OCI-LY1 (cell line): Measurements from ENCODE around the gene ARHGDIG.

Experiments used
- H2AFZ ChIP-seq: fragments of 200-600 bp; sonication (generic), shearing (Covaris generic); 2 replicates; pipeline ENCODE4 v1.6.0; 2014; ENCODE audit warnings: antibody characterized with exemption, mild to moderate bottlenecking, low read length
- H3F3A ChIP-seq: fragments of 200-600 bp; sonication (generic), shearing (Covaris generic); 2 replicates; pipeline ENCODE4 v1.6.0; 2014; ENCODE audit warnings: mild to moderate bottlenecking, antibody characterized with exemption, low read length, moderate library complexity; ENCODE audit not compliant: insufficient read depth
- H3K27ac ChIP-seq: fragments of 200-600 bp; sonication (generic); 2 replicates; pipeline ENCODE4 v1.5.1; 2014; ENCODE audit warnings: low read length, mixed run types, mild to moderate bottlenecking, low read depth; ENCODE audit not compliant: poor library complexity, severe bottlenecking
- H3K27me3 ChIP-seq: fragments of 200-600 bp; sonication (generic); 2 replicates; pipeline ENCODE4 v1.6.0; 2014; ENCODE audit warnings: antibody characterized with exemption, mild to moderate bottlenecking, low read length, moderate library complexity; ENCODE audit not compliant: insufficient read depth
- H3K36me3 ChIP-seq: fragments of 200-600 bp; sonication (generic); 2 replicates; pipeline ENCODE4 v1.6.1; 2014; ENCODE audit warnings: mild to moderate bottlenecking, antibody characterized with exemption, low read length, moderate library complexity, mixed read lengths; ENCODE audit not compliant: insufficient read depth
- H3K4me1 ChIP-seq: fragments of 200-600 bp; sonication (generic); 2 replicates; pipeline ENCODE4 v1.5.1; 2014; ENCODE audit warnings: mild to moderate bottlenecking, low read length, moderate library complexity; ENCODE audit not compliant: insufficient read depth, severe bottlenecking
- H3K4me2 ChIP-seq: fragments of 200-600 bp; sonication (generic), shearing (Covaris generic); 2 replicates; pipeline ENCODE4 v1.6.1; 2014; ENCODE audit warnings: low read length
- H3K4me3 ChIP-seq: fragments of 200-600 bp; sonication (generic); 2 replicates; pipeline ENCODE4 v1.5.1; 2014; ENCODE audit warnings: low read length, low read depth, mild to moderate bottlenecking, mixed read lengths; ENCODE audit not compliant: poor library complexity, severe bottlenecking
- H3K79me2 ChIP-seq: fragments of 200-600 bp; shearing (Covaris generic); 2 replicates; pipeline ENCODE4 v1.6.1; 2016; ENCODE audit warnings: mixed run types, low read length, mixed read lengths; ENCODE audit not compliant: insufficient read depth
- H3K9ac ChIP-seq: fragments of 200-600 bp; sonication (generic), shearing (Covaris generic); 2 replicates; pipeline ENCODE4 v1.6.1; 2014; ENCODE audit warnings: mild to moderate bottlenecking, low read length, mixed read lengths
- H3K9me2 ChIP-seq: fragments of 200-600 bp; sonication (generic), shearing (Covaris generic); 2 replicates; pipeline ENCODE4 v1.6.1; 2014; ENCODE audit warnings: low read depth, mild to moderate bottlenecking, low read length, mixed read lengths
- H3K9me3 ChIP-seq: fragments of 200-600 bp; shearing (Covaris generic); 2 replicates; pipeline ENCODE4 v1.6.1; 2014; ENCODE audit warnings: low read length, mixed read lengths
- H4K20me1 ChIP-seq: fragments of 200-600 bp; sonication (generic), shearing (Covaris generic); 2 replicates; pipeline ENCODE4 v1.6.0; 2016; ENCODE audit warnings: mild to moderate bottlenecking, low read length; ENCODE audit not compliant: insufficient read depth
- EZH2 ChIP-seq: fragments of 200-600 bp; sonication (generic), shearing (Covaris generic); IDR thresholded peaks from 2 replicates; pipeline ENCODE4 v1.8.0; 2017; ENCODE audit warnings: borderline replicate concordance, mixed run types, mild to moderate bottlenecking, antibody characterized with exemption, low read length, moderate library complexity, mixed read lengths
- TF ChIP-seq, protein P1 (sequence below): fragments of 200-600 bp; sonication (generic), shearing (Covaris generic); IDR thresholded peaks from 2 replicates; pipeline ENCODE4 v1.5.1; 2017; ENCODE audit warnings: mild to moderate bottlenecking, antibody characterized with exemption, low read length, moderate library complexity, mixed read lengths

Gene ARHGDIG

DNA sequence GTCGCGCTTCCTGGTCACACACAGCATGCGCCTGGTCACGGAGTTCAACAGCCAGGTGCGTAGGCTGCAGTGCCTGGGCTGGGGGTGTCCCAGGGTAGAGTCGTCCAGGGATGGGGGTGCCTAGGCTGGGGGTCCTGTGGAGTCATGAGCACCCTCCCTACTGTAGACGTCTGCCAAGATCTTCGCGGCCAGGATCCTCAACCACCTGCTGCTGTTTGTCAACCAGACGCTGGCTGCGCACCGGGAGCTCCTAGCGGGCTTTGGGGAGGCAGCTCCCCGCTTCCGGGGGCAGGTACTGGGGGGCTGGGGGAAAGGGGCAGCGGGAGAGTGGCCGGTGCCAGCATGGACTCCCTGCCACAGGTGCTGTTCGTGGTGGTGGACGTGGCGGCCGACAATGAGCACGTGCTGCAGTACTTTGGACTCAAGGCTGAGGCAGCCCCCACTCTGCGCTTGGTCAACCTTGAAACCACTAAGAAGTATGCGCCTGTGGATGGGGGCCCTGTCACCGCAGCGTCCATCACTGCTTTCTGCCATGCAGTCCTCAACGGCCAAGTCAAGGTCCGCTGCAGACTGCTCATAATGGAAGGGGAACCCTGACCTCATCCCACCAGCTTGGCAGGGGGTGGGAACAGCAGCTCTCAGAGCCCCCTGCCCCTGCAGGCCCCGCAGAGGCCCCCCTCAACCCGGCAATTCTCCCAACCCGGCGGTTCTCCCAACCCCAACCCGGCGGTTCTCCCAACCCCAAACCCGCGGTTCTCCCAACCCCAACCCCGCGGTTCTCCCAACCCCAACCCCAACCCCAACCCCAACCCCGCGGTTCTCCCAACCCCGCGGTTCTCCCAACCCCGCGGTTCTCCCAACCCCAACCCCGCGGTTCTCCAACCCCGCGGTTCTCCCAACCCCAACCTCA is 5.0 kb downstream of the ARHGDIG start:
- Histone ChIP-seq H3F3A (no peaks in the 10 kb centered on the region), H3K9me2 (no peaks in the 10 kb centered on the region), H3K9me3 (no peaks in the 10 kb centered on the region), H3K27me3 (no peaks in the 10 kb centered on the region), H3K79me2 (no peaks in the 10 kb centered on the region), H3K4me2 (no peak overlapping the region), H3K27ac (no peak overlapping the region), H3K4me3 (no peak overlapping the region), H2AFZ (no peak overlapping the region), H3K9ac (no peak overlapping the region), H3K36me3 (peaks cover 4% of the 10 kb centered on the region; the same call in 1 of the 2 replicates), H3K4me1 (peaks cover 8% of the 10 kb centered on the region), H4K20me1 (no peaks in the 10 kb centered on the region)
- TF ChIP-seq, protein P1, sequence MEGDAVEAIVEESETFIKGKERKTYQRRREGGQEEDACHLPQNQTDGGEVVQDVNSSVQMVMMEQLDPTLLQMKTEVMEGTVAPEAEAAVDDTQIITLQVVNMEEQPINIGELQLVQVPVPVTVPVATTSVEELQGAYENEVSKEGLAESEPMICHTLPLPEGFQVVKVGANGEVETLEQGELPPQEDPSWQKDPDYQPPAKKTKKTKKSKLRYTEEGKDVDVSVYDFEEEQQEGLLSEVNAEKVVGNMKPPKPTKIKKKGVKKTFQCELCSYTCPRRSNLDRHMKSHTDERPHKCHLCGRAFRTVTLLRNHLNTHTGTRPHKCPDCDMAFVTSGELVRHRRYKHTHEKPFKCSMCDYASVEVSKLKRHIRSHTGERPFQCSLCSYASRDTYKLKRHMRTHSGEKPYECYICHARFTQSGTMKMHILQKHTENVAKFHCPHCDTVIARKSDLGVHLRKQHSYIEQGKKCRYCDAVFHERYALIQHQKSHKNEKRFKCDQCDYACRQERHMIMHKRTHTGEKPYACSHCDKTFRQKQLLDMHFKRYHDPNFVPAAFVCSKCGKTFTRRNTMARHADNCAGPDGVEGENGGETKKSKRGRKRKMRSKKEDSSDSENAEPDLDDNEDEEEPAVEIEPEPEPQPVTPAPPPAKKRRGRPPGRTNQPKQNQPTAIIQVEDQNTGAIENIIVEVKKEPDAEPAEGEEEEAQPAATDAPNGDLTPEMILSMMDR = no peak
- TF ChIP-seq EZH2 = no peak

DNA sequence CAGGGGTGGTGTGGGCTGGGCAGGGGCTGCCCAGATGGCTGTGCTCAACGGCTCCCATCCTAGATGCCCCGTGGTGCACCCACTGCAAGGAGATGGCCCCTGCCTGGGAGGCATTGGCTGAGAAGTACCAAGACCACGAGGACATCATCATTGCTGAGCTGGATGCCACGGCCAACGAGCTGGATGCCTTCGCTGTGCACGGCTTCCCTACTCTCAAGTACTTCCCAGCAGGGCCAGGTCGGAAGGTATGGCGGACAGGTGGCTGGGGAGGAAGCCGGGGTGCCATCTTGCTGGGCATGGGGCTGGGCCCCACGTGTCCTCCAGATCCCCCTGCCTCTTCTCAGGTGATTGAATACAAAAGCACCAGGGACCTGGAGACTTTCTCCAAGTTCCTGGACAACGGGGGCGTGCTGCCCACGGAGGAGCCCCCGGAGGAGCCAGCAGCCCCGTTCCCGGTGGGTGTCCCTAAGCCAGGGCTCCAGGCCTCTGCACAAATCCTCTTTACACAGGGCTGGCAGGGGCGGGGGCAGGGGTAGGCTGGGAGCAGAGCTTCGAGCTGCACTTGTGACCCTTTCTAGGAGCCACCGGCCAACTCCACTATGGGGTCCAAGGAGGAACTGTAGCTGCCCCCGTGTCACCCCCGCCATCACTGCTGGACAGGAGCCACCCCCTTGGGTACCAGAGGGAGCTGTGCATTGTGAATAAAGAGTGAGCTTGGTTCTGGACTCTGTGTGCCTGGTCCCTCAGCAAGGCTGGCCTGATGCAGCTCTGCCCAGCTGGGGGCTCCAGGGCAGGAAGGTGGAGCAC is 6.3 kb downstream of the ARHGDIG start:
- H3K9me3 ChIP-seq = no peaks in the 10 kb centered on the region
- no peaks in the 10 kb centered on the region for H3K27me3 ChIP-seq
- no peaks in the 10 kb centered on the region for H3K79me2 ChIP-seq
- H3K4me2 ChIP-seq = no peak overlapping the region
- no peaks in the 10 kb centered on the region for H3K9me2 ChIP-seq
- no peak overlapping the region for H3K27ac ChIP-seq
- TF ChIP-seq, protein P1 = no peak
- TF ChIP-seq EZH2 = no peak
- H3K4me1 ChIP-seq = peaks cover 8% of the 10 kb centered on the region
- peaks cover 4% of the 10 kb centered on the region; the same call in 1 of the 2 replicates for H3K36me3 ChIP-seq
- no peak overlapping the region for H3K9ac ChIP-seq
- H2AFZ ChIP-seq = no peak overlapping the region
- no peaks in the 10 kb centered on the region for H3F3A ChIP-seq
- H3K4me3 ChIP-seq = no peak overlapping the region
- no peaks in the 10 kb centered on the region for H4K20me1 ChIP-seq

DNA sequence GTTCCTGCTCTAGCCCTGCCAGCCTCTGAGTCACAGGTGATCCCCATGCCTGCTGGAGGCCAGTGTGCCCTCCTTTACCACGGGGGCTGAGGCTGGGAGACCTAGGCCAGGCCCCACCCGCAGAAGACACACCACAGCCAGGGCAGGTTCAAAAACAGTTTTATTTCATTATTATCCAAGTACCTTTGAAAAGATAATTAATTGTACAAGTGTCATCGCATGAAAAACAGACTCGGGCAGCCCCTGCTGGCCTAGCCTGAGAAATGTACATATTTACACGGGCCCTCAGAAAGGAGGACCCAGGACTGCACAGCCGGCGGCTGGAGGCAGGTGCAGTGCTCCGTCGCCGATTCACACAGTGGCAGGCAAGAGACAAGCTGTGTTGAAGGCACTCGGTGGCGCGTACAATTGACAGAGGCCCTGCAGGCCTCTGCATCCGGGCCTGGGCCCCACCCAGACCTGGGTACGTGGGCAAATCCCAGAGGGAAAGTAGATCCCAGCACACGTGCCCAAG is 7.0 kb downstream of the ARHGDIG start:
- H3K4me2 ChIP-seq = no peak overlapping the region
- TF ChIP-seq, protein P1 = peak; percentile 68
- TF ChIP-seq EZH2 = no peak
- H3F3A ChIP-seq = no peaks in the 10 kb centered on the region
- no peaks in the 10 kb centered on the region for H4K20me1 ChIP-seq
- H3K36me3 ChIP-seq = peaks cover 4% of the 10 kb centered on the region; the same call in 1 of the 2 replicates
- peaks cover 8% of the 10 kb centered on the region for H3K4me1 ChIP-seq
- no peaks in the 10 kb centered on the region for H3K79me2 ChIP-seq
- H3K9ac ChIP-seq = no peak overlapping the region
- H3K27ac ChIP-seq = no peak overlapping the region
- no peak overlapping the region for H3K4me3 ChIP-seq
- H3K9me2 ChIP-seq = no peaks in the 10 kb centered on the region
- no peaks in the 10 kb centered on the region for H3K9me3 ChIP-seq
- no peaks in the 10 kb centered on the region for H3K27me3 ChIP-seq
- H2AFZ ChIP-seq = no peak overlapping the region
